RWPE2 (cell line): ENCODE results near the gene DDN.

Experiments used
- ATAC-seq: fragments of 200-7000 bp; cut with Tn5 transposase; 3 replicates; pipeline ENCODE4 v1.9.1; 2021; ENCODE audit warnings: low read depth
- DNase-seq: peaks from one replicate; pipeline ENCODE4 v3.0.0-alpha.2; 2020; ENCODE audit warnings: low spot score
- H3K27ac ChIP-seq: fragments of 450-650 bp; 2 replicates; pipeline ENCODE4 v1.5.1; 2017; ENCODE audit warnings: mild to moderate bottlenecking; ENCODE audit not compliant: poor library complexity, severe bottlenecking
- H3K27me3 ChIP-seq: fragments of 250-450 bp; sonication (Bioruptor Pico); 2 replicates; pipeline ENCODE4 v1.5.1; 2021; ENCODE audit warnings: mild to moderate bottlenecking, moderate library complexity; ENCODE audit not compliant: insufficient read depth, poor library complexity, severe bottlenecking
- H3K36me3 ChIP-seq: fragments of 250-450 bp; sonication (Bioruptor Pico); 2 replicates; pipeline ENCODE4 v1.5.1; 2020; ENCODE audit warnings: low read depth, mild to moderate bottlenecking, moderate library complexity
- H3K4me1 ChIP-seq: fragments of 250-450 bp; sonication (Bioruptor Pico); 2 replicates; pipeline ENCODE4 v1.5.1; 2021; ENCODE audit warnings: mild to moderate bottlenecking, moderate library complexity; ENCODE audit not compliant: insufficient read depth, poor library complexity, severe bottlenecking
- H3K4me3 ChIP-seq: fragments of 250-450 bp; sonication (Bioruptor Pico); 2 replicates; pipeline ENCODE4 v1.5.1; 2021; ENCODE audit warnings: mild to moderate bottlenecking, moderate library complexity; ENCODE audit not compliant: severe bottlenecking
- H3K9me3 ChIP-seq: fragments of 250-450 bp; sonication (Bioruptor Pico); 2 replicates; pipeline ENCODE4 v1.5.1; 2021; ENCODE audit warnings: mild to moderate bottlenecking, moderate library complexity; ENCODE audit not compliant: severe bottlenecking
- TF ChIP-seq, protein P1 (sequence below): fragments of 450-650 bp; IDR thresholded peaks from one replicate; pipeline ENCODE4 v1.5.1; 2017; ENCODE audit warnings: mild to moderate bottlenecking, moderate library complexity; ENCODE audit not compliant: poor library complexity, severe bottlenecking

Gene DDN

DNA sequence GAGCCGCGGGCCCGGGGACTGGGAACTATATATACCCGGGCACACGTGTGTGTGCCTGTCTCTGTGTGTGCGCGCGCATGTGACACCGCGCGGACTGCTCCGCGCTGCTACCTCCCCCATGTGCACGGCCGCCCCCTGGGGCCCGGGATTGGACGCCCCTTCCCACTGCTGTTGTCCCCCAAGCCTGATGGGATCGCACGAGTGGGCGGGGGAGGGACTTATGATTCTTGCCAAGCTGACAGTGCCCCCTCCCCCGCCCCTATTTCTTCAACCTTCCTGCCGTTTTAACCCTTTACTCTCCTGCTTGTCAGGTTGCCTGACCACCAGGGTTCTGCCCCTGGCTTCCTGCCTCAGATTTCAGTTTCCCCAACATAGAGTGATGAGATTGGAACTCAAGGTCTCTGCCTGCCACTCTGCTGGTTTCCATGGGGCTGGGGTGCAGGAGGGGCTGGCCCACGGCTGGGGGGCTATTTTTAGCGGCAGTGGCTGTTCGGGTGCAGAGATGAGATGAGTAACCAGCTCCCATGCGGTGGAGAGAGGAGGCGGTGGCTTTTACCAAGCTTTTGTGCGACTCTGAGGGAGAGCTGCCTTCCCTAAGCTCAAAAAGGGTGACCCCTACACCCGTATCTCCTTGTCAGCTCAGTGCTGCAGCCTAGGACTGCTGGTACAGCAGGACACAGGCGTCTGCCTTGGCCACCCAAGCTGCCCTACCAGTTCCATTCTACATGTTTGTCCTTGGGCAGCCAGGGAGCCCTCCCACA lies at the start of gene DDN:
Gene DDN (minus strand): TSS at position 5 of the 761 bp plus-strand sequence. CDS start 88 bp downstream, outside the sequence.
- peaks cover 33% of the 10 kb centered on the region for H3K36me3 ChIP-seq

DNA sequence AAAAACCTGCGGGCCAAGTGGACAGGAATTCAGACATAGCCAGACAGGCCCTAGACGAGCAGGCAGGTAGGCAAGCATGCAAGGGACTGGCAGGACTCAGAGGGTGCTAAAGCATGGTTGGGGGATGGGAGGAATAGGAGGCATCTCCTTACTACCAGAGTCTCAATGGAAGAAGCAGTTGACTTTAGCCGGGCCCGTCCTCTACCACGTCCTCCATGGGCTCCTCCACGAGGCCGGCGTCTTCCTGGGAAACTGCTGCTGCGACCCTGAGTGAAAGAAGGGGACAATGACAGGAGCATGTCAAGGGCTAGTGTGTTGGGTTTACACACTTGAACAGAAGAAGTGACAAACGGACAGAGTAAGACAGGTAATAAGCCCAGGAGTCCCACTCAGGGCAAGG lies 49.8 kb upstream of the DDN start:
- Histone ChIP-seq H3K27me3 (no peaks in the 10 kb centered on the region), H3K4me1 (no peaks in the 10 kb centered on the region), H3K9me3 (no peaks in the 10 kb centered on the region), H3K36me3 (peaks cover 93% of the 10 kb centered on the region), H3K27ac (no peak overlapping the region), H3K4me3 (no peak overlapping the region)
- ATAC-seq (no peak), DNase-seq (no peak)
- TF ChIP-seq, protein P1, sequence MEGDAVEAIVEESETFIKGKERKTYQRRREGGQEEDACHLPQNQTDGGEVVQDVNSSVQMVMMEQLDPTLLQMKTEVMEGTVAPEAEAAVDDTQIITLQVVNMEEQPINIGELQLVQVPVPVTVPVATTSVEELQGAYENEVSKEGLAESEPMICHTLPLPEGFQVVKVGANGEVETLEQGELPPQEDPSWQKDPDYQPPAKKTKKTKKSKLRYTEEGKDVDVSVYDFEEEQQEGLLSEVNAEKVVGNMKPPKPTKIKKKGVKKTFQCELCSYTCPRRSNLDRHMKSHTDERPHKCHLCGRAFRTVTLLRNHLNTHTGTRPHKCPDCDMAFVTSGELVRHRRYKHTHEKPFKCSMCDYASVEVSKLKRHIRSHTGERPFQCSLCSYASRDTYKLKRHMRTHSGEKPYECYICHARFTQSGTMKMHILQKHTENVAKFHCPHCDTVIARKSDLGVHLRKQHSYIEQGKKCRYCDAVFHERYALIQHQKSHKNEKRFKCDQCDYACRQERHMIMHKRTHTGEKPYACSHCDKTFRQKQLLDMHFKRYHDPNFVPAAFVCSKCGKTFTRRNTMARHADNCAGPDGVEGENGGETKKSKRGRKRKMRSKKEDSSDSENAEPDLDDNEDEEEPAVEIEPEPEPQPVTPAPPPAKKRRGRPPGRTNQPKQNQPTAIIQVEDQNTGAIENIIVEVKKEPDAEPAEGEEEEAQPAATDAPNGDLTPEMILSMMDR, result no peak

More for the DNA sequence above, at the start of gene DDN:
- no peaks in the 10 kb centered on the region for H3K9me3 ChIP-seq
- H3K27me3 ChIP-seq, result peaks cover 14% of the 10 kb centered on the region
- no peak for DNase-seq
- TF ChIP-seq, protein P1, result no peak
- no peak within 1 kb of the TSS for H3K27ac ChIP-seq
- peak; percentile 30; the same call in 2 of the 3 replicates for ATAC-seq
- no peaks in the 10 kb centered on the region for H3K4me1 ChIP-seq
- H3K4me3 ChIP-seq, result peak within 1 kb of the TSS; percentile 32

DNA sequence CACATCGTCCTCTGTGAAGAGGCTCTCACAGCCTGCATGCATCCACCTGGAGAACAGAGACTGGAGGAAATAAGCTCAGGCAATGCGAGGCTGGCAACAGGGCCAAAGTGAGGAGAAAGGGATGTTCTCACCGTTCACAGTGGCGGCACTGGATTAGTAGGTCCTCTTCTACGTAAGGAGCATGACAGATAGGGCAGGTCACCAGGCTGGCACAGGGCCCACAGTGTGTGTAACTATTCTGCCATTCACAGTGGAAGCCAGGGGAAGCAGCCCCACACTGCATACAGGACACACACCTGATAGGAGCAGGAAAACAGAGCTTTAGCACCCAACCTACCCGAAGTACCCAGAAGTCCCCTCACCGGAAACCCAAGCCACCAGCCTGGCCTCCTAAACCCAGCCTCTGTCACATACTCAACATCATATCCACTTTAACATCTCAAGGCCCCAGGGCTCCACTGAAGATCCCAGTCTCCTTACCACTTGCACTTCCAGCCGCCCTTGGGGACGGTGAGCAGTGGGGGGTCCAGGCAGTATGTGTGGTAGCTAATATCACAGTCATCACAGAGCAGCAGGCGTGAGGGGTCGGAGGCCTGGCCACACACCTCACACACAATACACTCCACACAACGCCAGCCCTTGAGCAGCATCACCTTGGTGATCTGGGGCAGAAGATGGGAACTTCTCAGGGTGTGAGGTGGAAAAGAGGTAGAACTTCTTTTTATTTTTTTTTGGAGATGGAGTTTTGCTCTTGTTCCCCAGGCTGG lies 47.1 kb upstream of the DDN start:
- TF ChIP-seq, protein P1, result no peak
- Histone ChIP-seq H3K4me3 (no peak overlapping the region), H3K27ac (no peak overlapping the region), H3K36me3 (peaks cover 99% of the 10 kb centered on the region), H3K9me3 (no peaks in the 10 kb centered on the region), H3K27me3 (no peaks in the 10 kb centered on the region), H3K4me1 (no peaks in the 10 kb centered on the region)
- ATAC-seq (no peak), DNase-seq (no peak)

DNA sequence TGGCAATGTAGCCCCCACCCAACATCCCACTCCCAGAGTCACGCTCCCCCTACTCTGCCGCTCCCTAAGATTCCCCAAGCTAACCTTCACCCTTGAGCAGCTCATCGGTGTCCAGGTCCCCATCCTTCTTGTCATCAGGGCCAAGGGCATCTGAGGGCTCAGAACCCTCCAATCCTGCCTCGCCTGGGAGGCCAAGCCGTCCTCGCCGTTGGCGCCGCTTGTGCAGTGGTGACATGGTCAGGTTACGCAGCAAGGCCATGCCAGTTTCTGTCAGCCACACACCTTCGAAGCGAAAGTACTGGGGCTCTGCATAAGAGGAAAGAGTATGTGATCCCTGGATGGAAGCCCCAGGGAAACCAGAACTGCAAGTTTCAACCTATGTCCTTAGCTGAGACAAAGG lies 45.5 kb upstream of the DDN start:
- H3K27me3 ChIP-seq, result no peaks in the 10 kb centered on the region
- H3K36me3 ChIP-seq, result peaks cover 96% of the 10 kb centered on the region
- DNase-seq, result peak; percentile 36
- H3K9me3 ChIP-seq, result no peaks in the 10 kb centered on the region
- H3K27ac ChIP-seq, result no peak overlapping the region
- TF ChIP-seq, protein P1, result no peak
- no peak for ATAC-seq
- H3K4me3 ChIP-seq, result no peak overlapping the region
- H3K4me1 ChIP-seq, result no peaks in the 10 kb centered on the region

DNA sequence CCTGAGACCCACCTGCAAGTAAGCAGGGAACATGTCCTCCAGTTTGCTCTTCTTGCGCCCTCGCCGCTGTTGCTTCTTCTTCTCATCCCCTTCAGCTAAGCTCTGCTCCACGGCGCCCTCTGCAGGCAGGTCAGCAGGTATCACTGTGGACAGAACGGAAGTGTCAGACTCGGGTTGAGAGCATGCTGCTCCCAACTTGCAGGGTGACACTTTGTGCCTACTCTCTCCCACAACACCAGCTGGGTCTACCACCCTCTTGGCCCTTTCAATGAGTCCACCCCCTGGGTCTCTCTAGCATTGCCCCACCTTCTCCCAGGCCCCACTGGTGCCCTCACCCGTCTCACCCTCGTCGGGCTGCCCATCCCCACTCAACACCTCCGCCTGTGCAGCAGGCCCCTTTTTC lies 44.7 kb upstream of the DDN start:
- Histone ChIP-seq H3K27ac (no peak overlapping the region), H3K36me3 (peaks cover 96% of the 10 kb centered on the region), H3K4me3 (no peak overlapping the region), H3K27me3 (no peaks in the 10 kb centered on the region), H3K4me1 (no peaks in the 10 kb centered on the region), H3K9me3 (no peaks in the 10 kb centered on the region)
- TF ChIP-seq, protein P1, result peak; percentile 41
- no peak for ATAC-seq
- DNase-seq, result peak; percentile 55
